H9 (cell line): ENCODE results near the gene SH3BP5. TPM values are rescaled to one million over a fixed set of nuclear protein-coding genes. Genes with fewer than 3 reads are reported as not detected.

Experiments
- DNase-seq: peaks from one replicate; pipeline ENCODE4 v3.0.0-alpha.2; 2017
- H2AFZ ChIP-seq: one replicate; pipeline ENCODE4 v1.6.1; 2013; ENCODE audit warnings: mild to moderate bottlenecking, low read length, control low read depth, moderate library complexity
- H2AK5ac ChIP-seq: 2 replicates; pipeline ENCODE4 v1.6.1; 2013; ENCODE audit warnings: low read length, control low read depth, mixed read lengths; ENCODE audit not compliant: insufficient read length
- H2BK120ac ChIP-seq: one replicate; pipeline ENCODE4 v1.6.1; 2013; ENCODE audit warnings: low read depth, mild to moderate bottlenecking, low read length, control low read depth, inconsistent platforms; ENCODE audit not compliant: poor library complexity, severe bottlenecking
- H2BK12ac ChIP-seq: 2 replicates; pipeline ENCODE4 v1.6.1; 2013; ENCODE audit warnings: low read length, control low read depth, mixed read lengths, low read depth; ENCODE audit not compliant: insufficient read length
- H2BK15ac ChIP-seq: 2 replicates; pipeline ENCODE4 v1.6.1; 2013; ENCODE audit warnings: low read depth, low read length, control low read depth
- H2BK20ac ChIP-seq: one replicate; pipeline ENCODE4 v1.6.1; 2013; ENCODE audit warnings: low read depth, mild to moderate bottlenecking, low read length, control low read depth, inconsistent platforms; ENCODE audit not compliant: poor library complexity, severe bottlenecking
- H2BK5ac ChIP-seq: 2 replicates; pipeline ENCODE4 v1.6.1; 2013; ENCODE audit warnings: low read length, control low read depth, mixed read lengths; ENCODE audit not compliant: insufficient read length
- H3K14ac ChIP-seq: 2 replicates; pipeline ENCODE4 v1.6.1; 2013; ENCODE audit warnings: low read length, control low read depth; ENCODE audit not compliant: insufficient read depth
- H3K18ac ChIP-seq: 2 replicates; pipeline ENCODE4 v1.6.1; 2013; ENCODE audit warnings: low read depth, mild to moderate bottlenecking, mixed read lengths, low read length, control low read depth; ENCODE audit not compliant: insufficient read length
- H3K23ac ChIP-seq: 2 replicates; pipeline ENCODE4 v1.6.1; 2013; ENCODE audit warnings: low read length, control low read depth, mixed read lengths, low read depth; ENCODE audit not compliant: insufficient read length
- H3K23me2 ChIP-seq: 2 replicates; pipeline ENCODE4 v1.6.1; 2013; ENCODE audit warnings: low read depth, mild to moderate bottlenecking, mixed read lengths, low read length, control low read depth; ENCODE audit not compliant: insufficient read length, poor library complexity, severe bottlenecking
- H3K27ac ChIP-seq: 2 replicates; pipeline ENCODE4 v1.5.1; 2013; ENCODE audit warnings: low read length, control low read depth, mixed read lengths, low read depth; ENCODE audit not compliant: insufficient read length
- H3K27me3 ChIP-seq: 2 replicates; pipeline ENCODE4 v1.6.1; 2013; ENCODE audit warnings: low read length, control low read depth, inconsistent platforms; ENCODE audit not compliant: insufficient read depth
- H3K4ac ChIP-seq: 2 replicates; pipeline ENCODE4 v1.6.1; 2013; ENCODE audit warnings: low read depth, mild to moderate bottlenecking, control low read depth, inconsistent platforms, low read length, moderate library complexity
- H3K4me1 ChIP-seq: 2 replicates; pipeline ENCODE4 v1.6.1; 2013; ENCODE audit warnings: low read length, control low read depth, inconsistent platforms; ENCODE audit not compliant: insufficient read depth
- H3K4me2 ChIP-seq: 2 replicates; pipeline ENCODE4 v1.6.1; 2013; ENCODE audit warnings: low read length, control low read depth, mixed read lengths; ENCODE audit not compliant: insufficient read length, insufficient read depth
- H3K56ac ChIP-seq: 2 replicates; pipeline ENCODE4 v1.6.1; 2013; ENCODE audit warnings: low read depth, mild to moderate bottlenecking, mixed read lengths, low read length, control low read depth; ENCODE audit not compliant: insufficient read length
- H3K79me1 ChIP-seq: 2 replicates; pipeline ENCODE4 v1.6.1; 2013; ENCODE audit warnings: low read depth, mild to moderate bottlenecking, moderate library complexity, low read length, control low read depth, inconsistent platforms; ENCODE audit not compliant: insufficient read depth, poor library complexity, severe bottlenecking
- H3K79me2 ChIP-seq: 2 replicates; pipeline ENCODE4 v1.6.1; 2013; ENCODE audit warnings: low read length, control low read depth, inconsistent platforms; ENCODE audit not compliant: insufficient read depth
- H3K9ac ChIP-seq: 2 replicates; pipeline ENCODE4 v1.6.1; 2013; ENCODE audit warnings: low read length, control low read depth, mixed read lengths; ENCODE audit not compliant: insufficient read length; ENCODE audit errors: extremely low read depth
- H3K9me3 ChIP-seq: one replicate; pipeline ENCODE4 v1.6.1; 2013; ENCODE audit warnings: low read depth, low read length, inconsistent platforms; ENCODE audit not compliant: control insufficient read depth
- H3T11ph ChIP-seq: one replicate; pipeline ENCODE4 v1.6.1; 2013; ENCODE audit warnings: mild to moderate bottlenecking, low read length, control low read depth, inconsistent platforms
- H4K20me1 ChIP-seq: one replicate; pipeline ENCODE4 v1.6.1; 2013; ENCODE audit not compliant: control insufficient read depth, insufficient read length, insufficient read depth
- H4K5ac ChIP-seq: 2 replicates; pipeline ENCODE4 v1.6.1; 2013; ENCODE audit warnings: low read depth, mild to moderate bottlenecking, mixed read lengths, low read length, control low read depth; ENCODE audit not compliant: insufficient read length
- H4K8ac ChIP-seq: replicated peaks from 2 replicates; pipeline ENCODE4 v1.6.1; 2013; ENCODE audit warnings: low read length, control low read depth, mixed read lengths, low read depth; ENCODE audit not compliant: insufficient read length
- H4K91ac ChIP-seq: 2 replicates; pipeline ENCODE4 v1.6.1; 2013; ENCODE audit warnings: low read depth, mild to moderate bottlenecking, moderate library complexity, mixed read lengths, low read length, control low read depth; ENCODE audit not compliant: insufficient read length
- H3K27ac Mint-ChIP-seq, 3 experiments: 2 replicates in 2 of 3; 3 replicates in 1 of 3; pipeline ENCODE4 v1.8.0; 2020 to 2021; ENCODE audit warnings: mixed read lengths in 3 of 3, mild to moderate bottlenecking in 1 of 3, moderate library complexity in 1 of 3
- H3K27me3 Mint-ChIP-seq: 2 replicates; pipeline ENCODE4 v1.8.0; 2021; ENCODE audit warnings: low read depth, mild to moderate bottlenecking, moderate library complexity, mixed read lengths
- H3K36me3 Mint-ChIP-seq, 3 experiments: 2 replicates in 2 of 3; 3 replicates in 1 of 3; pipeline ENCODE4 v1.8.0; 2020 to 2021; ENCODE audit warnings: low read depth in 3 of 3, mixed read lengths in 3 of 3; ENCODE audit not compliant: insufficient read depth in 1 of 3
- H3K4me1 Mint-ChIP-seq, 2 experiments: 2 replicates each; pipeline ENCODE4 v1.8.0; 2020; ENCODE audit warnings: mixed read lengths in 2 of 2
- H3K4me3 Mint-ChIP-seq, 2 experiments: 2 replicates in 1 of 2; 3 replicates in 1 of 2; pipeline ENCODE4 v1.8.0; 2020 to 2021; ENCODE audit warnings: mild to moderate bottlenecking in 2 of 2, mixed read lengths in 2 of 2, moderate library complexity in 1 of 2
- H3K9me3 Mint-ChIP-seq, 2 experiments: 2 replicates in 1 of 2; 3 replicates in 1 of 2; pipeline ENCODE4 v1.8.0; 2020; ENCODE audit warnings: mild to moderate bottlenecking in 2 of 2, mixed read lengths in 2 of 2, moderate library complexity in 1 of 2
- WGBS: extraction: QIAGEN DNeasy Blood & Tissue Kit; methylation state at CpG from one replicate; pipeline ENCODE4 v1.1.7; 2013; ENCODE audit warnings: missing lambda C conversion rate, low lambda C conversion rate, mixed read lengths; ENCODE audit not compliant: insufficient read length; ENCODE audit errors: extremely low coverage; 5-methylcytosine and 5-hydroxymethylcytosine counted together
- total RNA-seq: library from RNA; stranded (reverse); gene quantifications from 2 replicates; pipeline ENCODE4 v1.2.1, GENCODE V29; 2021
- TF ChIP-seq, protein P1 (sequence below): fragments of 200-600 bp; sonication (generic); conservative IDR thresholded peaks from 3 replicates; pipeline ENCODE4 v1.8.0; 2021; ENCODE audit warnings: antibody characterized with exemption, mild to moderate bottlenecking

Gene SH3BP5
- total RNA-seq, 1 experiment from 2014 or later: 6.8 TPM

DNA sequence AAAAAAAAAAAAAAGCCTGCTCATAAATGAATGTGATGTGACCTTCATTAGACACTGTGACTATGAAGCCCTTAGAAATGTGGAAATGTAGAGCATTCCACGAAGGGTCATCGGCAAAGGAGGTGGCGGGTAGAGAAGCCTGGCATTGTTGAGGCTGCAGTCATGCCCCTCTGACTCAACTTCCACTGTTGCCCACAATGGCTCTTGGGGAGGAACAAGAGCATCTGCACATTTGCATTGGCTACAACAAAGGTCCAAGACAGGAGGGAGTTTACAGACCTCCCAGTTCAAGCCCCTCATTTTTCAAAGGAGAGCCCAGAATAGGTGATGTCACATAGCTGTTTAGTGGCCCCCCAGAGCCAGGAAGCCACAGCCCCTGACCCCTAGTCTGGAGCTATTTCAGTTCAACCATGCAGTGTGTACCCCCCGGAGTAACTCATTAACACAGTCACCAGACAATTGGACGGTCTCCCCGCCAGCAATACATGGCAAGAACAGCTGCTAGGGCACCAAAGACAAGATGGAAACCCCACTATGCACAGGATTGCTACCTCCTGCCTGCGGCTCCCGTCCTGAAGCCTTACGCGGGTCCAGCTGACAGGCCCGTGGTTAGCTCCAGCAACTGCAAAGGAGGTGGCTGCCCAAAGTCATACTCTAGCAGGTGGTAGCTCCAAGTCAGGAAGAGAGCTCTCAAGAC, 56.2 kb downstream of the SH3BP5 start:
- peak overlapping the region in 1 of 3 experiments; percentile 64; a peak in 2 of 7 replicates for H3K27ac Mint-ChIP-seq
- H3K27ac ChIP-seq: no peak overlapping the region

More for the DNA sequence above, 56.2 kb downstream of the SH3BP5 start:
- Histone ChIP-seq H2BK12ac (no peak overlapping the region), H2AFZ (no peak overlapping the region), H3K4me1 (no peaks in the 10 kb centered on the region), H2BK120ac (no peak overlapping the region), H2BK15ac (no peak overlapping the region), H3K4ac (no peak overlapping the region), H2AK5ac (no peak overlapping the region), H3T11ph (no peak overlapping the region), H4K91ac (no peak overlapping the region), H4K8ac (no peak overlapping the region), H3K9ac (no peak overlapping the region), H3K23me2 (no peaks in the 10 kb centered on the region), H3K18ac (no peak overlapping the region), H3K79me1 (no peaks in the 10 kb centered on the region), H3K9me3 (no peaks in the 10 kb centered on the region), H3K79me2 (no peaks in the 10 kb centered on the region), H2BK20ac (no peak overlapping the region), H4K5ac (no peak overlapping the region), H2BK5ac (no peak overlapping the region), H3K23ac (no peak overlapping the region), H3K4me2 (no peak overlapping the region), H3K56ac (no peak overlapping the region), H3K27me3 (no peaks in the 10 kb centered on the region), H3K14ac (no peak overlapping the region), H4K20me1 (no peaks in the 10 kb centered on the region)
- Mint-ChIP-seq H3K27me3 (no peaks in the 10 kb centered on the region), H3K9me3 (no peaks in the 10 kb centered on the region), H3K36me3 (no peaks in the 10 kb centered on the region), H3K4me1 (peaks cover 22 to 39% of the 10 kb centered on the region in 2 experiments), H3K4me3 (no peak overlapping the region; a peak in 1 of 5 replicates)
- no peak for DNase-seq
- no CpG with 5 or more reads among the region's 11 CpGs for WGBS
- TF ChIP-seq, protein P1, sequence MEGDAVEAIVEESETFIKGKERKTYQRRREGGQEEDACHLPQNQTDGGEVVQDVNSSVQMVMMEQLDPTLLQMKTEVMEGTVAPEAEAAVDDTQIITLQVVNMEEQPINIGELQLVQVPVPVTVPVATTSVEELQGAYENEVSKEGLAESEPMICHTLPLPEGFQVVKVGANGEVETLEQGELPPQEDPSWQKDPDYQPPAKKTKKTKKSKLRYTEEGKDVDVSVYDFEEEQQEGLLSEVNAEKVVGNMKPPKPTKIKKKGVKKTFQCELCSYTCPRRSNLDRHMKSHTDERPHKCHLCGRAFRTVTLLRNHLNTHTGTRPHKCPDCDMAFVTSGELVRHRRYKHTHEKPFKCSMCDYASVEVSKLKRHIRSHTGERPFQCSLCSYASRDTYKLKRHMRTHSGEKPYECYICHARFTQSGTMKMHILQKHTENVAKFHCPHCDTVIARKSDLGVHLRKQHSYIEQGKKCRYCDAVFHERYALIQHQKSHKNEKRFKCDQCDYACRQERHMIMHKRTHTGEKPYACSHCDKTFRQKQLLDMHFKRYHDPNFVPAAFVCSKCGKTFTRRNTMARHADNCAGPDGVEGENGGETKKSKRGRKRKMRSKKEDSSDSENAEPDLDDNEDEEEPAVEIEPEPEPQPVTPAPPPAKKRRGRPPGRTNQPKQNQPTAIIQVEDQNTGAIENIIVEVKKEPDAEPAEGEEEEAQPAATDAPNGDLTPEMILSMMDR: no peak
